Sigmoid colon (tissue), 7 donors: ENCODE results near the gene DEFB114. TPM values are rescaled to one million over a fixed set of nuclear protein-coding genes. Genes with fewer than 3 reads are reported as not detected.

Experiments
- DNase-seq: peaks from one replicate; pipeline ENCODE4 v3.0.0-alpha.2; 2019
- H3K27ac ChIP-seq, 4 donors: fragments of 200-600 bp; sonication (generic); one replicate each; pipeline ENCODE4 v1.5.1; 2016 to 2019; ENCODE audit warnings: mild to moderate bottlenecking in 1 of 4
- H3K27me3 ChIP-seq, 3 donors: fragments of 200-600 bp; sonication (generic); one replicate each; pipeline ENCODE4 v1.5.1; 2019; ENCODE audit warnings: mild to moderate bottlenecking in 1 of 3
- H3K36me3 ChIP-seq, 4 donors: fragments of 200-600 bp; sonication (generic); one replicate each; pipeline ENCODE4 v1.5.1; 2016 to 2019
- H3K4me1 ChIP-seq, 4 donors: fragments of 200-600 bp; sonication (generic); one replicate each; pipeline ENCODE4 v1.5.1; 2017 to 2019
- H3K4me3 ChIP-seq, 4 donors: fragments of 200-600 bp; sonication (generic); one replicate each; pipeline ENCODE4 v1.5.1; 2017 to 2019; ENCODE audit warnings: mild to moderate bottlenecking in 2 of 4, moderate library complexity in 1 of 4
- H3K9me3 ChIP-seq, 4 donors: fragments of 200-600 bp in 3 of 4; sonication (generic) in 3 of 4; one replicate each; pipeline versions ENCODE4 v1.5.1 to v1.6.1; 2013 to 2019
- CTCF ChIP-seq, 4 experiments: fragments of 450-650 bp in 3 of 4; fragments of 200-600 bp in 1 of 4; IDR thresholded peaks; one replicate each; pipeline ENCODE4 v1.5.1; 2016 to 2019; ENCODE audit warnings: antibody characterized with exemption in 4 of 4, mild to moderate bottlenecking in 3 of 4, moderate library complexity in 2 of 4
- EP300 ChIP-seq, 4 donors: sonication (generic); formaldehyde crosslinking; IDR thresholded peaks; one replicate each; pipeline ENCODE4 v1.6.1; 2017; ENCODE audit warnings: antibody characterized with exemption in 4 of 4
- POLR2A ChIP-seq, 2 donors: fragments of 450-650 bp; IDR thresholded peaks; one replicate each; pipeline ENCODE4 v1.6.1; 2016; ENCODE audit warnings: antibody characterized with exemption in 2 of 2, mild to moderate bottlenecking in 2 of 2, moderate library complexity in 2 of 2
- POLR2AphosphoS5 ChIP-seq, 4 donors: sonication (generic); formaldehyde crosslinking; IDR thresholded peaks; one replicate each; pipeline ENCODE4 v1.6.1; 2017; ENCODE audit warnings: antibody characterized with exemption in 4 of 4
- WGBS, 2 donors: extraction: QIAGEN DNeasy Blood & Tissue Kit; methylation state at CpG; one replicate each; pipeline ENCODE4 v1.1.7; 2013; 5-methylcytosine and 5-hydroxymethylcytosine counted together
- intact Hi-C: fragments of 100-400 bp; cut with DNase I; formaldehyde crosslinking; loops from one replicate; pipeline ENCODE4 v1.15.1; 2023
- polyA plus RNA-seq, 3 donors: library from polyadenylated mRNA; stranded (reverse); fragments of 200-250 nt; gene quantifications; one replicate each; pipeline ENCODE4 v1.2.3, GENCODE V29; 2013
- total RNA-seq, 4 donors: library from RNA; depleted of rRNA; stranded (reverse); fragments of >200 nt; gene quantifications; one replicate each; pipeline ENCODE4 v1.1.0, GENCODE V29; 2016
- donor health status: healthy with polysubstance abuse.
- donor health status: Bipolar disorder and iron deficiency.
- donor health status: healthy.

Gene DEFB114
- total and polyA plus RNA-seq, 7 donors: not detected

GRCh38 chr6:49919935-49920644, 43.9 kb downstream of the DEFB114 start:
- intact Hi-C loops: no loop called here
- no peak for TF ChIP-seq POLR2A (IDR thresholded peaks at IDR 0.05)
- no peak for TF ChIP-seq EP300 (IDR thresholded peaks at IDR 0.05)
- no peak for TF ChIP-seq POLR2AphosphoS5 (IDR thresholded peaks at IDR 0.05)
- no peak for TF ChIP-seq CTCF (IDR thresholded peaks at IDR 0.05)
- Histone ChIP-seq H3K4me3 (no peak overlapping the region), H3K27me3 (no peaks in the 10 kb centered on the region), H3K27ac (no peak overlapping the region), H3K9me3 (no peaks in the 10 kb centered on the region), H3K36me3 (no peaks in the 10 kb centered on the region), H3K4me1 (peaks cover 0 to 8% (median 2%) of the 10 kb centered on the region in 4 donors)
- WGBS, 2 donors: 77 to 89% methylated on average over 5 of the region's 5 CpGs
- DNase-seq: no peak

- Histone ChIP-seq H3K9me3 (no peaks in the 10 kb centered on the region), H3K27ac (no peak overlapping the region), H3K4me1 (peaks cover 0 to 16% (median 3%) of the 10 kb centered on the region in 4 donors), H3K27me3 (no peaks in the 10 kb centered on the region), H3K4me3 (no peak overlapping the region), H3K36me3 (no peaks in the 10 kb centered on the region)
- TF ChIP-seq POLR2A (IDR thresholded peaks at IDR 0.05): no peak
- no peak for TF ChIP-seq POLR2AphosphoS5 (IDR thresholded peaks at IDR 0.05)
- no peak for TF ChIP-seq CTCF (IDR thresholded peaks at IDR 0.05)
- no peak for TF ChIP-seq EP300 (IDR thresholded peaks at IDR 0.05)
- WGBS, 2 donors: 69 to 84% methylated on average over 4 of the region's 4 CpGs
- intact Hi-C loops: no loop called here
- no peak for DNase-seq
Measured at GRCh38 chr6:49919261-49919660, 44.7 kb downstream of the DEFB114 start.

- no peaks in the 10 kb centered on the region for H3K27me3 ChIP-seq
- DNase-seq: no peak
- intact Hi-C loops: no loop called here
- H3K27ac ChIP-seq: no peak overlapping the region
- no peaks in the 10 kb centered on the region for H3K9me3 ChIP-seq
- peaks cover 0 to 20% (median 3%) of the 10 kb centered on the region in 4 donors for H3K4me1 ChIP-seq
- no peaks in the 10 kb centered on the region for H3K36me3 ChIP-seq
- TF ChIP-seq POLR2AphosphoS5 (IDR thresholded peaks at IDR 0.05): no peak
- TF ChIP-seq POLR2A (IDR thresholded peaks at IDR 0.05): no peak
- TF ChIP-seq EP300 (IDR thresholded peaks at IDR 0.05): no peak
- no peak for TF ChIP-seq CTCF (IDR thresholded peaks at IDR 0.05)
- no peak overlapping the region for H3K4me3 ChIP-seq
- 73 to 82% methylated on average over 2 of the region's 2 CpGs for WGBS, 2 donors
Measured at GRCh38 chr6:49918787-49919186, 45.2 kb downstream of the DEFB114 start.

GRCh38 chr6:49915035-49915434, 48.9 kb downstream of the DEFB114 start:
- H3K36me3 ChIP-seq: no peaks in the 10 kb centered on the region
- no peaks in the 10 kb centered on the region for H3K9me3 ChIP-seq
- DNase-seq: no peak
- H3K27ac ChIP-seq: no peak overlapping the region
- no peaks in the 10 kb centered on the region for H3K27me3 ChIP-seq
- H3K4me3 ChIP-seq: no peak overlapping the region
- intact Hi-C loops: no loop called here
- TF ChIP-seq POLR2AphosphoS5 (IDR thresholded peaks at IDR 0.05): peak in 2 of 4 donors; percentile 46 to 62
- TF ChIP-seq CTCF (IDR thresholded peaks at IDR 0.05): no peak
- TF ChIP-seq POLR2A (IDR thresholded peaks at IDR 0.05): no peak
- peaks cover 0 to 22% (median 3%) of the 10 kb centered on the region in 4 donors for H3K4me1 ChIP-seq
- WGBS, 2 donors: 53 to 62% methylated on average over 3 of the region's 3 CpGs
